Measurements from ENCODE around the gene ADI1.
A peak's percentile ranks its signal among the peaks of the same experiment; 100 is the strongest.
"Not testable (repeated sequence)": the region's sequence is repeated elsewhere in the genome, so short reads cannot be mapped to it uniquely, and the experiment has no call there.

Gene ADI1

GRCh38 chr2:3529316-3530025 is 10.1 kb upstream of the ADI1 start:
- no peak for DNase-seq (ENCODE audit: low read depth, low spot score)

- DNase-seq (ENCODE audit: low read depth, low spot score) = no peak
Measured at GRCh38 chr2:3527886-3528785, 8.8 kb upstream of the ADI1 start.

GRCh38 chr2:3526871-3527270 is 7.5 kb upstream of the ADI1 start:
- DNase-seq (ENCODE audit: low read depth, low spot score) = no peak

- DNase-seq (ENCODE audit: low read depth, low spot score) = no peak
Measured at GRCh38 chr2:3523551-3524041, 4.3 kb upstream of the ADI1 start.

- no peak for DNase-seq (ENCODE audit: low read depth, low spot score)
Measured at GRCh38 chr2:3522961-3523421, 3.7 kb upstream of the ADI1 start.

GRCh38 chr2:3520591-3520990 is 1.3 kb upstream of the ADI1 start:
- no peak for DNase-seq (ENCODE audit: low read depth, low spot score)

GRCh38 chr2:3518496-3519254 is 656 bp downstream of the ADI1 start:
- DNase-seq (ENCODE audit: low read depth, low spot score) = peak; percentile 91

- no peak for DNase-seq (ENCODE audit: low read depth, low spot score)
Measured at GRCh38 chr2:3517948-3518495, 1.3 kb downstream of the ADI1 start.

GRCh38 chr2:3516831-3517230 is 2.5 kb downstream of the ADI1 start:
- no peak for DNase-seq (ENCODE audit: low read depth, low spot score)

GRCh38 chr2:3515438-3515837 is 3.9 kb downstream of the ADI1 start:
- not testable (repeated sequence) for DNase-seq (ENCODE audit: low read depth, low spot score)

- no peak for DNase-seq (ENCODE audit: low read depth, low spot score)
Measured at GRCh38 chr2:3513026-3513810, 6.1 kb downstream of the ADI1 start.

GRCh38 chr2:3512086-3512485 is 7.2 kb downstream of the ADI1 start:
- no peak for DNase-seq (ENCODE audit: low read depth, low spot score)

GRCh38 chr2:3505771-3506170 is 13.6 kb downstream of the ADI1 start:
- no peak for DNase-seq (ENCODE audit: low read depth, low spot score)

- DNase-seq (ENCODE audit: low read depth, low spot score) = no peak
Measured at GRCh38 chr2:3504741-3505140, 14.6 kb downstream of the ADI1 start.

GRCh38 chr2:3503483-3503882 is 15.8 kb downstream of the ADI1 start:
- DNase-seq (ENCODE audit: low read depth, low spot score) = no peak

- DNase-seq (ENCODE audit: low read depth, low spot score) = no peak
Measured at GRCh38 chr2:3503046-3503445, 16.3 kb downstream of the ADI1 start.

GRCh38 chr2:3500326-3500899 is 18.9 kb downstream of the ADI1 start:
- DNase-seq (ENCODE audit: low read depth, low spot score) = no peak

- DNase-seq (ENCODE audit: low read depth, low spot score) = no peak
Measured at GRCh38 chr2:3498783-3499394, 20.4 kb downstream of the ADI1 start.

- DNase-seq (ENCODE audit: low read depth, low spot score) = not testable (repeated sequence)
Measured at GRCh38 chr2:3496708-3497080, 22.6 kb downstream of the ADI1 start.
